HEK293 (cell line): ENCODE data around the gene ZDHHC1.
"Not testable (repeated sequence)": the region's sequence is repeated elsewhere in the genome, so short reads cannot be mapped to it uniquely, and the experiment has no call there.

Experiments
- CTCF ChIA-PET: fragments of 350-600 bp; formaldehyde crosslinking; extraction: SDS; loops from one replicate; lab custom pipeline; 2021; ENCODE audit warnings: antibody characterized with exemption; lab: Yijun Ruan, JAX
- POLR2A ChIA-PET: fragments of 300-600 bp; formaldehyde crosslinking; extraction: SDS; loops from one replicate; lab custom pipeline; 2020; ENCODE audit warnings: antibody characterized with exemption, inconsistent platforms; lab: Yijun Ruan, JAX
- H3K27ac ChIP-seq: fragments of 200-500 bp; sonication (Bioruptor generic); 2 replicates; pipeline ENCODE4 v1.5.1; 2014; ENCODE audit warnings: low read depth, low read length, control low read depth, inconsistent platforms; ENCODE audit errors: extremely low read depth
- H3K36me3 ChIP-seq, 2 experiments: fragments of 200-500 bp in 1 of 2; sonication (Bioruptor generic) in 1 of 2; 1 replicate in 1 of 2; 2 replicates in 1 of 2; pipeline ENCODE4 v1.5.1; 2014 to 2017; ENCODE audit warnings: inconsistent platforms in 2 of 2, low read length in 2 of 2; ENCODE audit not compliant: control insufficient read depth in 2 of 2, insufficient read depth in 1 of 2
- H3K4me1 ChIP-seq: fragments of 200-500 bp; sonication (Bioruptor generic); 2 replicates; pipeline ENCODE4 v1.5.1; 2014; ENCODE audit warnings: mild to moderate bottlenecking, low read length, inconsistent platforms; ENCODE audit not compliant: control insufficient read depth, insufficient read depth
- H3K4me3 ChIP-seq: 2 replicates; pipeline ENCODE4 v1.5.1; 2011; ENCODE audit warnings: low read depth, mild to moderate bottlenecking, control low read depth, low read length, moderate library complexity
- H3K9me3 ChIP-seq: fragments of 200-500 bp; sonication (Bioruptor generic); 2 replicates; pipeline ENCODE4 v1.5.1; 2014; ENCODE audit warnings: low read depth, low read length, inconsistent platforms; ENCODE audit not compliant: control insufficient read depth, insufficient read depth
- REPIN1 ChIP-seq: fragments of 450-650 bp; formaldehyde crosslinking; IDR thresholded peaks from 2 replicates; pipeline ENCODE4 v1.5.1; 2017; ENCODE audit warnings: missing biosample characterization, missing genetic modification characterization, low read depth
- SETDB1 ChIP-seq: IDR thresholded peaks from one replicate; pipeline ENCODE4 v1.6.1; 2017; ENCODE audit warnings: mild to moderate bottlenecking, low read length, moderate library complexity, mixed read lengths; ENCODE audit not compliant: insufficient read length
- ZNF121 ChIP-seq: fragments of 450-650 bp; formaldehyde crosslinking; IDR thresholded peaks from 2 replicates; pipeline ENCODE4 v1.5.1; 2016; ENCODE audit warnings: missing biosample characterization, missing genetic modification characterization
- ZNF248 ChIP-seq: fragments of 450-650 bp; formaldehyde crosslinking; IDR thresholded peaks from 2 replicates; pipeline ENCODE4 v1.5.1; 2017; ENCODE audit warnings: missing biosample characterization, missing genetic modification characterization
- ZNF501 ChIP-seq: fragments of 450-650 bp; formaldehyde crosslinking; IDR thresholded peaks from 2 replicates; pipeline ENCODE4 v1.5.1; 2016; ENCODE audit warnings: missing biosample characterization, missing genetic modification characterization
- ZNF654 ChIP-seq: fragments of 450-650 bp; formaldehyde crosslinking; IDR thresholded peaks from 2 replicates; pipeline ENCODE4 v1.5.1; 2016; ENCODE audit warnings: low read depth, missing biosample characterization, missing genetic modification characterization
- ZSCAN23 ChIP-seq: fragments of 450-650 bp; formaldehyde crosslinking; IDR thresholded peaks from 2 replicates; pipeline ENCODE4 v1.5.1; 2016; ENCODE audit warnings: missing biosample characterization, missing genetic modification characterization
- ZSCAN30 ChIP-seq: fragments of 450-650 bp; IDR thresholded peaks from 2 replicates; pipeline ENCODE4 v1.5.1; 2018; ENCODE audit warnings: missing biosample characterization, mild to moderate bottlenecking, missing genetic modification characterization, moderate library complexity
- TF ChIP-seq, protein P1 (sequence below): fragments of 450-650 bp; formaldehyde crosslinking; IDR thresholded peaks from 2 replicates; pipeline ENCODE4 v1.5.1; 2016; ENCODE audit warnings: missing biosample characterization, missing genetic modification characterization
- TF ChIP-seq, protein P2 (sequence below): fragments of 450-650 bp; formaldehyde crosslinking; IDR thresholded peaks from 2 replicates; pipeline ENCODE4 v1.5.1; 2016; ENCODE audit warnings: missing biosample characterization, missing genetic modification characterization
- TF ChIP-seq, protein P3 (sequence below): fragments of 450-650 bp; formaldehyde crosslinking; IDR thresholded peaks from 2 replicates; pipeline ENCODE4 v1.5.1; 2016; ENCODE audit warnings: missing biosample characterization, missing genetic modification characterization, borderline replicate concordance

Gene ZDHHC1

DNA sequence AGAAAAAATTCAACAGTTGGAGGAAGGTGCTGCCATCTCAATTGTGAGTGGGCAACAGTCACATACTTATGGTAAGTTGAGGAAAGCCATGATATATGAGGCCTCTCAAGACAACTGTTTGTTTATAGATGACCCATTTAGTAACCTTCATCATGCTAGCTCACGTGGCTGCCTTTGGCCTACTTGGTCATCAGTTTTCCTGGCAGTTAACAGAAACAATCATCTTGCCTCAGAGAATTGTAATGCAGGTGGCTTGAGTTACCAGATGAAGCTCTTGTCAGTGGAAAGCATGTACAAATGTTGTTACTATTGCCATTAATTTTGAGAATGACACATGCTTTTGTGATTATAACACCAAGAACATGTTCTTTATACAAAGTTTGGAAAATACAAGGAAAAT, 37.6 kb downstream of the ZDHHC1 start:
- Histone ChIP-seq H3K9me3 (no peaks in the 10 kb centered on the region), H3K4me3 (no peak overlapping the region), H3K27ac (no peak overlapping the region), H3K4me1 (no peaks in the 10 kb centered on the region), H3K36me3 (no peaks in the 10 kb centered on the region)
- ChIA-PET CTCF (no interaction called here), POLR2A (no interaction called here)
- TF ChIP-seq REPIN1 (tag by site-specific recombination) (no peak), ZSCAN23 (tag by site-specific recombination) (no peak), SETDB1 (no peak), ZSCAN30 (tag by site-specific recombination) (no peak), ZNF501 (tag by site-specific recombination) (no peak)
- TF ChIP-seq, protein P1, sequence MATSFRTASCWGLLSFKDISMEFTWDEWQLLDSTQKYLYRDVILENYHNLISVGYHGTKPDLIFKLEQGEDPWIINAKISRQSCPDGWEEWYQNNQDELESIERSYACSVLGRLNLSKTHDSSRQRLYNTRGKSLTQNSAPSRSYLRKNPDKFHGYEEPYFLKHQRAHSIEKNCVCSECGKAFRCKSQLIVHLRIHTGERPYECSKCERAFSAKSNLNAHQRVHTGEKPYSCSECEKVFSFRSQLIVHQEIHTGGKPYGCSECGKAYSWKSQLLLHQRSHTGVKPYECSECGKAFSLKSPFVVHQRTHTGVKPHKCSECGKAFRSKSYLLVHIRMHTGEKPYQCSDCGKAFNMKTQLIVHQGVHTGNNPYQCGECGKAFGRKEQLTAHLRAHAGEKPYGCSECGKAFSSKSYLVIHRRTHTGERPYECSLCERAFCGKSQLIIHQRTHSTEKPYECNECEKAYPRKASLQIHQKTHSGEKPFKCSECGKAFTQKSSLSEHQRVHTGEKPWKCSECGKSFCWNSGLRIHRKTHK (tag by site-specific recombination), result no peak

DNA sequence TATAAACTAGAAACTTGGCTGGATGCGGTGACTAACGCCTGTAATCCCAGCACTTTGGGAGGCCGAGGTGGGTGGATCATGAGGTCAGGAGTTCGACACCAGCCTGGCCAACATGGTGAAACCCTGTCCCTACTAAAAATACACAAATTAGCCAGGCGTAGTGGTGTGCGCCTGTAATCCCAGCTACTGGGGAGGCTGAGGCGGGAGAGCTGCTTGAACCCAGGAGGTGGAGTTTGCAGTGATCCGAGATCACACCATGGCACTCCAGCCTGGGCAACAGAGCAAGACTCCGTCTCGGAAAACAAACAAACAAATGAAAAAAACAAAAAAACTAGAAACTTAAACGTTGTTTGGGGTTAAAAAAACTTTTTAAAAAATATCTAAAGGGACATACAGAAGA, 40.3 kb downstream of the ZDHHC1 start:
- 0 out of 2 replicates have a peak, but pooled peaks have one; percentile 21 for TF ChIP-seq ZNF121 (tag by site-specific recombination)
- TF ChIP-seq, all 188 proteins: peak for 1; not testable (repeated sequence) for 187
- CTCF ChIA-PET, result interaction anchor here (0.7 kb wide), 1 partner anchor 967 kb away, joined by 3 read pairs; no protein-coding TSS in a partner anchor
- H3K27ac ChIP-seq, POLR2A ChIA-PET, H3K36me3 ChIP-seq, H3K4me1 ChIP-seq, H3K4me3 ChIP-seq, H3K9me3 ChIP-seq: not testable (repeated sequence)

DNA sequence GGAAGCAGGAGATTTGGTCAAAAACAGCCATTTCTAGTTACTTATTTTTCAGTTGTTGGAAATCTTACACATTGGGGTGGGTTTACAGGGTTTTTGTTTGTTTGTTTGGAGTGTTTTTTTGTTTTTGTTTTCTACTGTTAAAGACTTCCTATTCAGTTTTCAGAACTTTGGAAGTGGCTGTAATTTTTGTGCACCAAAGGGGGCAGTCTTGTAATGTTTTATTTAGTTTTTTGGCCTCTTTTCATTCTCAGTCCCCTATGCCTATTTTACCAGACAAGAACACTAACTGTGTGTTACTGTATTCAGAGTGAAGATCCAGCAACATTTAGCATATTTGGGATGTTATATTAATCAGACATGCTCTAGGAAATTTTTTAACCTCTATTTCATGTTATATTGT, 43.6 kb downstream of the ZDHHC1 start:
- no peaks in the 10 kb centered on the region for H3K9me3 ChIP-seq
- POLR2A ChIA-PET, result no interaction called here
- H3K36me3 ChIP-seq, result no peaks in the 10 kb centered on the region
- no peaks in the 10 kb centered on the region for H3K4me1 ChIP-seq
- CTCF ChIA-PET, result interaction anchor here (0.7 to 2.3 kb wide), 12 partner anchors 8 to 95 kb away, joined by 3 to 13 read pairs (median 4); partner anchors contain the start of gene ZDHHC1
- H3K4me3 ChIP-seq, result no peak overlapping the region
- no peak overlapping the region for H3K27ac ChIP-seq
- TF ChIP-seq, protein P2, sequence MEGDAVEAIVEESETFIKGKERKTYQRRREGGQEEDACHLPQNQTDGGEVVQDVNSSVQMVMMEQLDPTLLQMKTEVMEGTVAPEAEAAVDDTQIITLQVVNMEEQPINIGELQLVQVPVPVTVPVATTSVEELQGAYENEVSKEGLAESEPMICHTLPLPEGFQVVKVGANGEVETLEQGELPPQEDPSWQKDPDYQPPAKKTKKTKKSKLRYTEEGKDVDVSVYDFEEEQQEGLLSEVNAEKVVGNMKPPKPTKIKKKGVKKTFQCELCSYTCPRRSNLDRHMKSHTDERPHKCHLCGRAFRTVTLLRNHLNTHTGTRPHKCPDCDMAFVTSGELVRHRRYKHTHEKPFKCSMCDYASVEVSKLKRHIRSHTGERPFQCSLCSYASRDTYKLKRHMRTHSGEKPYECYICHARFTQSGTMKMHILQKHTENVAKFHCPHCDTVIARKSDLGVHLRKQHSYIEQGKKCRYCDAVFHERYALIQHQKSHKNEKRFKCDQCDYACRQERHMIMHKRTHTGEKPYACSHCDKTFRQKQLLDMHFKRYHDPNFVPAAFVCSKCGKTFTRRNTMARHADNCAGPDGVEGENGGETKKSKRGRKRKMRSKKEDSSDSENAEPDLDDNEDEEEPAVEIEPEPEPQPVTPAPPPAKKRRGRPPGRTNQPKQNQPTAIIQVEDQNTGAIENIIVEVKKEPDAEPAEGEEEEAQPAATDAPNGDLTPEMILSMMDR (tag by site-specific recombination), result peak; percentile 41; the same call in 1 of the 2 replicates
- TF ChIP-seq ZSCAN23 (tag by site-specific recombination), result no peak
- peak; percentile 20; the same call in 1 of the 2 replicates for TF ChIP-seq ZNF654 (tag by site-specific recombination)

DNA sequence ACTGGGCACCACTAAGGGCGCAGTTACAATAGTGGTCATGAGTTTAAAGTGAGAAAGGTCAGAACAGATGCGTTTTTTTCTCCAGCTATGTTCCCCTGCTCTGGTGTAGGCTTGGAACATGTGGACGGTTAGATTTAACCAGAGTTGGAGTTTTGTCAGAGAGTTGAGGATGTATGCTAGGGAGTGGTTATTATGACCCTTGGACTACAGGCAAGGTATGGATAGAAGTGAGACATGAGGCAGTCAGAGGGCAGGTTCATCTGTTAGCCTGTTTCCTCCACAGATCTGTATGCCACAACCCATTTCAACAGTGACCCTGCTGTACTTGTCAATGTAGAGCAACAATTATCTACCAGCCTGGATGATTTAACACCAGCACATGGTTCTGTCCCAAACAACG, 45.6 kb downstream of the ZDHHC1 start:
- no peaks in the 10 kb centered on the region for H3K36me3 ChIP-seq
- H3K9me3 ChIP-seq, result no peaks in the 10 kb centered on the region
- CTCF ChIA-PET, result interaction anchor here (0.6 kb wide), 1 partner anchor 57 kb away, joined by 6 read pairs; no protein-coding TSS in a partner anchor
- POLR2A ChIA-PET, result no interaction called here
- TF ChIP-seq, protein P3, sequence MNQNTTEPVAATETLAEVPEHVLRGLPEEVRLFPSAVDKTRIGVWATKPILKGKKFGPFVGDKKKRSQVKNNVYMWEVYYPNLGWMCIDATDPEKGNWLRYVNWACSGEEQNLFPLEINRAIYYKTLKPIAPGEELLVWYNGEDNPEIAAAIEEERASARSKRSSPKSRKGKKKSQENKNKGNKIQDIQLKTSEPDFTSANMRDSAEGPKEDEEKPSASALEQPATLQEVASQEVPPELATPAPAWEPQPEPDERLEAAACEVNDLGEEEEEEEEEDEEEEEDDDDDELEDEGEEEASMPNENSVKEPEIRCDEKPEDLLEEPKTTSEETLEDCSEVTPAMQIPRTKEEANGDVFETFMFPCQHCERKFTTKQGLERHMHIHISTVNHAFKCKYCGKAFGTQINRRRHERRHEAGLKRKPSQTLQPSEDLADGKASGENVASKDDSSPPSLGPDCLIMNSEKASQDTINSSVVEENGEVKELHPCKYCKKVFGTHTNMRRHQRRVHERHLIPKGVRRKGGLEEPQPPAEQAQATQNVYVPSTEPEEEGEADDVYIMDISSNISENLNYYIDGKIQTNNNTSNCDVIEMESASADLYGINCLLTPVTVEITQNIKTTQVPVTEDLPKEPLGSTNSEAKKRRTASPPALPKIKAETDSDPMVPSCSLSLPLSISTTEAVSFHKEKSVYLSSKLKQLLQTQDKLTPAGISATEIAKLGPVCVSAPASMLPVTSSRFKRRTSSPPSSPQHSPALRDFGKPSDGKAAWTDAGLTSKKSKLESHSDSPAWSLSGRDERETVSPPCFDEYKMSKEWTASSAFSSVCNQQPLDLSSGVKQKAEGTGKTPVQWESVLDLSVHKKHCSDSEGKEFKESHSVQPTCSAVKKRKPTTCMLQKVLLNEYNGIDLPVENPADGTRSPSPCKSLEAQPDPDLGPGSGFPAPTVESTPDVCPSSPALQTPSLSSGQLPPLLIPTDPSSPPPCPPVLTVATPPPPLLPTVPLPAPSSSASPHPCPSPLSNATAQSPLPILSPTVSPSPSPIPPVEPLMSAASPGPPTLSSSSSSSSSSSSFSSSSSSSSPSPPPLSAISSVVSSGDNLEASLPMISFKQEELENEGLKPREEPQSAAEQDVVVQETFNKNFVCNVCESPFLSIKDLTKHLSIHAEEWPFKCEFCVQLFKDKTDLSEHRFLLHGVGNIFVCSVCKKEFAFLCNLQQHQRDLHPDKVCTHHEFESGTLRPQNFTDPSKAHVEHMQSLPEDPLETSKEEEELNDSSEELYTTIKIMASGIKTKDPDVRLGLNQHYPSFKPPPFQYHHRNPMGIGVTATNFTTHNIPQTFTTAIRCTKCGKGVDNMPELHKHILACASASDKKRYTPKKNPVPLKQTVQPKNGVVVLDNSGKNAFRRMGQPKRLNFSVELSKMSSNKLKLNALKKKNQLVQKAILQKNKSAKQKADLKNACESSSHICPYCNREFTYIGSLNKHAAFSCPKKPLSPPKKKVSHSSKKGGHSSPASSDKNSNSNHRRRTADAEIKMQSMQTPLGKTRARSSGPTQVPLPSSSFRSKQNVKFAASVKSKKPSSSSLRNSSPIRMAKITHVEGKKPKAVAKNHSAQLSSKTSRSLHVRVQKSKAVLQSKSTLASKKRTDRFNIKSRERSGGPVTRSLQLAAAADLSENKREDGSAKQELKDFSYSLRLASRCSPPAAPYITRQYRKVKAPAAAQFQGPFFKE (tag by site-specific recombination), result no peak
- no peak for TF ChIP-seq ZNF248 (tag by site-specific recombination)
- H3K4me1 ChIP-seq, result no peaks in the 10 kb centered on the region
- no peak overlapping the region for H3K27ac ChIP-seq
- no peak overlapping the region for H3K4me3 ChIP-seq
